NCI-H1092 (cell line): ENCODE measurements around the gene MYRFL.

Experiments used
- DNase-seq: peaks from one replicate; lab custom pipeline; 2025; lab: John Stamatoyannopoulos, UW

The MYRFL gene

GRCh38 chr12:69932676-69933552, 107.9 kb downstream of the MYRFL start:
- no peak for DNase-seq

DNA sequence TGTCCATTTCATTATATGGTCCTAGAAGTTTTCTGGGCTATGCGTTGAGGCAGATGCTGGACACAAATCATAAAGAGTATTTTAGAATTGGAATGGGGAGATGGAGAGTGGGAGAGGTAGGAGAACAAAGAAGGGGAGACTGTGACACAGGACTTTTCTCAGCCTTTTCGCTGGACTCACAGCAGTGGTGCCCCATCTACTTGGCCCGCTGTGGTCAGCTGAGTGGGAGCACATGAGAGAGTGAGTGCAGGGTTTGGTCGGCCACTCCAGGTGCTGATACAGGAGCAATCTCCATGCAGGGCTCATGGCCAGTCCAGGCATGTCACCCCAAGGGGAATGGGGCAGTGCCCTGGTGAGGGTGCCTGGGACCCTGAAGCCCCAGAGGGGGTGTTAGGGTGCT, 109.0 kb downstream of the MYRFL start:
- no peak for DNase-seq

- no peak for DNase-seq
Observed at GRCh38 chr12:69935651-69936100, 110.6 kb downstream of the MYRFL start.

DNA sequence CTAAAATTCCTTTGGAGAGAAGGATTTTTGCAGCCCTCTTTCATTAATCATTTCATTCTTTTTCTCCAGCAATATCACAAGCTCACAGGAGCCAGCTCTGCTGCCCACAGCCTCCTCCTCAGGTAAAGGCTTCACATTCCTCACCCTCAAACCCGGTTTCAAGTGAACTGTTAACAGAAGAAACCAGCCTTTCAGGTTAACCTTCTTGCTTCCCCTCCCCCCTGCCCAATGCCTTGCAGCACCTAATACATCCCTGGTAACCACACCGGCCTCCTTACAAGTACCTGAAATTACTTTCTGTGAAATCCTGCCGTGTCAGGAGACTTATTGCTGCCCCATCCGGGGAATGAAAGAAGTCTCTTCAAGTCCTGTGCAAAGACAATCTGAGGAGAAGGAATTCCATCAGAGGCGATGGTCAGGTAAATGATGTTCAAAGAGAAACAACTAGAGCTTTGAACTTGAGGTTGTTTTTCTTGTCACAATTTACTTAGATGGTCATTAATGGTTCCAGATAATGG, 111.2 kb downstream of the MYRFL start:
- no peak for DNase-seq

- no peak for DNase-seq
Observed at GRCh38 chr12:69936766-69937165, 111.7 kb downstream of the MYRFL start.

DNA sequence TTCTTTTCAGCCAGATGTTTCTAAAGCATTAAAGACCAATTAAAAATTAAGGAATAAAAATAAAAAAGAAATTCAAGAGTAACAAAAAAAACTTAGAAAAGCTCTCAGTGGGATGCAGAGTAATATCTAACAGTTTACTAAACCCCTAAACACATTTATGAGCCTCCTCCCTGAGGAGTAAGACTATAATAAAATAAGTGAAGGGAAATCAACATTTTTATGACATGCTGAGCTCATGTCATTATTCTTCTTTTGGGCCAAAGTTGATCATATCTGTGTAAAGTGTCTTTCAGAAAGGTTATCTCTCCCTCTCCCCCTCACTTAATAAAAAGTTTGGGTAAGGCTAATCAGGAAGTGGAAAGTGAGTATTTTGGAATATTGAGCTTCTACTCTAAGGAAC, 122.1 kb downstream of the MYRFL start:
- no peak for DNase-seq

DNA sequence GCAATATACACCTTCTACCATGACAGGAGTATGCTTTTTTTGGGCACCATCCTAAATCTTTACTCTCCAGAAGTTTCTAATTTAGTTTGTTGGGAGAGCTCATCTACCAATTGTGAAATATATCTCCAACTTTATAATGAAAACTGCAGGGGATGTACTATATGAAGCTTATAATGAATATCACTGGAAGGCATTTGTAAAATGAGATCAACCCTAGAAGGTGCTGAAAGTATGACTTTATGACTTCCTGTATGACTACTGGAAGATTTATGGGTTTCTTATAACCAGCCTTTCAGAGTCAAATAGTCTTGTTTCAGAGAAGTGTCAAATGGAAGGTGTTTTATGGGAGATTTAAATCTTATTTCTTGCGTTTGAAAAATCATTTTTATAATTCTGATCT, 122.9 kb downstream of the MYRFL start:
- DNase-seq: no peak

GRCh38 chr12:69948851-69949250, 123.8 kb downstream of the MYRFL start:
- no peak for DNase-seq

- DNase-seq: no peak
Observed at GRCh38 chr12:69949311-69950002, 124.4 kb downstream of the MYRFL start.

- no peak for DNase-seq
Observed at GRCh38 chr12:69951108-69951507, 126.1 kb downstream of the MYRFL start.

GRCh38 chr12:69952890-69953289, 127.9 kb downstream of the MYRFL start:
- DNase-seq: no peak

DNA sequence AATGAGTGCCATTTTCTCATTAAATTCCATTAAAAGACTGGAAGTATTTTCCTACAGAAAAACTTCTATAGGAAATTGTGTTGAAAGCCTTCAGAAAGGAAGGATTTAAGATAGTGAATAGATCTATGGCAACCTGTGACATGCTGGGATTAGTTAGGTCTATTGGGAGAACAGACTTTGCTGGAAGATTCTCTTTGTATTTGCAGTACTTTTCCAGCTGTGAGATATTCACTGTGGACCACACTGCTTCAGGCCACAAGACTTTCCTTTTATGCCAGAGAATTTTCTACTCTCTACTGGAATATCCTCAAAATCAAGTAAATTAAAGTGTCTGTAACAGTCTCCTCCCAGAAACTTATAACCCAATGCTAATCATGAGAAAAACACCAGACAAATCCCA, 136.2 kb downstream of the MYRFL start:
- DNase-seq: no peak

GRCh38 chr12:69966409-69966808, 141.4 kb downstream of the MYRFL start:
- no peak for DNase-seq

DNA sequence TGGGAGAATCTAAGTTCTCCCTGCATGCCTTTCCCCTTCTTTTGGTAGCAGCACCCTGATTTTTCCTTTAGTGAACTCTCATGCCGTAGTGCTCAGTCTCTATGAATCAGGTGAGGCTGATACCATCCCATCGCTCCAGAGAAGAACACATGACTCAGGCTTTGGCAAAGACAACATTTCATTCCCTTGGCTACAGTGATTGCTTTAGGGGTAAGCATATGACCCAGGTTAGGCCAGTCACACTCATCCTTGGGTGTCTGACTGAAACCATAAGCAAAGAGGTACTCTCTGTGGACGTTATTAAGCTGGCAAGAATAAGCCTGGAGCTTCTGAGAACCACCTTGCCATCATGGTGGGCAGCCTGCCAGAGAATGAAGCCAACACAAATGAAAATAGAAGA, 141.8 kb downstream of the MYRFL start:
- no peak for DNase-seq

DNA sequence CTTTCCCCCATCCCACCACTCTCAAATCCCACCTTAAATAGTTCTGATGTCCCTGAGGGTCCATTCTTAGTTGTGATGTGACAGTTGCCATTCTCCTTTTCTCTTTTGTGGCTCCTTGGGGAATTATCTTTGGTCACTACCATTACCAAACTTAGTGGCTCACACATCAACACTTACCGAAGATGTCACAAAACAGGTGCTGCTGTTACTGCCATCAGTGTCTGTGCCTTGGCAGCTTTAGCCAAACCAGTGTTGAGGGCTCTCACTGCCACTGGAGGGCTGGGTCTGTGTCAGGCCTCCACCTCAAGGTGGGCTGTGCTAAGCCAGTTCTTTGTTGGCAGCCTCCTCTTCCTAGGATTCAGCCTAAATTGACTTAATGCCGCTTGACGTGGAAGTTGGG, 144.0 kb downstream of the MYRFL start:
- no peak for DNase-seq

- no peak for DNase-seq
Observed at GRCh38 chr12:69972136-69972535, 147.1 kb downstream of the MYRFL start.

DNA sequence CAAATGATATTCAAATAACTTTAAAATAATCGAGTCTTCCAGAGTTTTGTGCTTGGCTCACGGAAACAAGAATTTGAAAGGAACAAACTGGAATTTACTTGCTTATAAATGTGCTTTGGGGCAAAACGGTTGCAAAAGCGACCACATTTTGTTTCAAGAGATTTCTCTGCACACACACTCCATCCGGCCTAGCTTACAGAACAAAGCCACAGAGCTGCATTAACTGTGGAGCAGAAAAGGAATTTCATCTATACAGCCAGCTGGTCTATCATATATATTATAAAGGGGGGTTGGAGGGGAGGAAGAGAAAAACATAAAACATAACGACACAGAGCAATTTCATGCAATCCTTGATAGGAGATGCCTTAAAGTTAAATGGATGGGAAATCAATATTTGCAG, 153.0 kb downstream of the MYRFL start:
- DNase-seq: no peak

DNA sequence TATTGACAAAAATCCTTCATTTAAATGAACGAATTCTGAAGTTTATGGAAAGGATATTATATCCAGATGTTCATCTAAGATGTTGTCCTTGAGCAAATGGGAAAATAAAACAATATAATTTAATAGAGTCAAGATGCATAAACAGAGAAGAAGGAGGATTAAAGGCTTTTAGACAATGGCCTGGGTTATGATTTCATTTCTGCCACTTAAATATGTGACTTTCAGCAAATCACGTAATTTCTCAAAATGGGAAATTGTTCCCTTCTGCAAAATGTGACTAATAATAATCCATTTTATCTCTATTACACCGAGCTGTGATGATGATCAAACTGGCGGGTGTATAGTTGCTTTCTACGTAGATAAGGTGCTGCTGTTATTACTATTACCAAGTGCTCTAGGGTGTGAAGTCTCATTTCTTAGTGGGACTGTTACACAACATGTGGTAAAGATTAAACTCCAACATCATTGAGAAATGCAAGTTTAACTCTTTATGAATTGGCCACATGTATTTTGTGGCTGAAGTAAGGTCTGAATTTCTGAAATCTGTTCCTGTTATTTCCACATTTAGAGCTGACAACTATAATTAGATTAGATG, 157.0 kb downstream of the MYRFL start:
- no peak for DNase-seq

GRCh38 chr12:69984241-69984640, 159.2 kb downstream of the MYRFL start:
- DNase-seq: no peak

DNA sequence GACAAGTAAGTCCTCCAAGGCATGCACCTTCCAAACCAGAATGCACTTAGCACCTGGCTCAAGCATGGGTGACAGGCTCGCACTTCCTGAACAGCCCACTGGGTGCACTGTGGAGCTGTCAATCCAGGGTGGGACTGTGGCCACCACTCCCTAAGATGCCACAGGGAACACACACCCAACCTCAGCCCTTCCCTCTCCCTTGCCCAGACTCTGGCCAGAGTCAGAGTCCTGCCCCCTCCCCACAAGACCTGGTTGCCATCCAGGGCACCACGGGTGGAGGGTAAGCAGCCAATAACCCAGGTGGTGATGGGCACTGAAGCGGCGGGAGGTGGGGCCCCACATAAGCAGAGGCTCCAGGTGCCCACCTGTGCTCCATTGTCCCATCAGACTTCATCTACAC, 160.6 kb downstream of the MYRFL start:
- DNase-seq: no peak

DNA sequence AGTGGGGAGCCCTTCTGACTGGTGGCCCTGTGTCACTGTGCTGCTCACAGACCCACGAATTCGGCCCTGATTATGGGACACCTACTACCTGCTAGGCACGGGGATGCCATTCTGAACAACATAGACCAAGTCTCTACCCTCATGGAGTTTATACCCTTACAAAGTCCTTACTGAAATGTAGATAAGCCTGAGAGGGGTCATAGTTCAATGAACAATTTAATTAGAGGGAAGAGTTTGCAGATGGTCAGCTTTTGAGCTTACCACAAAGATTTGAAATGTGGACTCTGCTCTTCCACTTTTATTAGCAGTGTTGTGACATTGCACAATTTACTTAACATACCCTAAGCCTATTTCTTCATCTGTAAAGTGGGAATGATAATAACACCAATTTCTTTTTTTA, 161.1 kb downstream of the MYRFL start:
- no peak for DNase-seq

- DNase-seq: no peak
Observed at GRCh38 chr12:69987579-69988091, 162.6 kb downstream of the MYRFL start.
